H9 (cell line): ENCODE data around the gene ITM2C. TPM values are rescaled to one million over a fixed set of nuclear protein-coding genes. Genes with fewer than 3 reads are reported as not detected.

Source experiments
- DNase-seq: peaks from one replicate; pipeline ENCODE4 v3.0.0-alpha.2; 2017
- H2AFZ ChIP-seq: one replicate; pipeline ENCODE4 v1.6.1; 2013; ENCODE audit warnings: mild to moderate bottlenecking, low read length, control low read depth, moderate library complexity
- H2AK5ac ChIP-seq: 2 replicates; pipeline ENCODE4 v1.6.1; 2013; ENCODE audit warnings: low read length, control low read depth, mixed read lengths; ENCODE audit not compliant: insufficient read length
- H2BK120ac ChIP-seq: one replicate; pipeline ENCODE4 v1.6.1; 2013; ENCODE audit warnings: low read depth, mild to moderate bottlenecking, low read length, control low read depth, inconsistent platforms; ENCODE audit not compliant: poor library complexity, severe bottlenecking
- H2BK12ac ChIP-seq: 2 replicates; pipeline ENCODE4 v1.6.1; 2013; ENCODE audit warnings: low read length, control low read depth, mixed read lengths, low read depth; ENCODE audit not compliant: insufficient read length
- H2BK15ac ChIP-seq: 2 replicates; pipeline ENCODE4 v1.6.1; 2013; ENCODE audit warnings: low read depth, low read length, control low read depth
- H2BK20ac ChIP-seq: one replicate; pipeline ENCODE4 v1.6.1; 2013; ENCODE audit warnings: low read depth, mild to moderate bottlenecking, low read length, control low read depth, inconsistent platforms; ENCODE audit not compliant: poor library complexity, severe bottlenecking
- H2BK5ac ChIP-seq: 2 replicates; pipeline ENCODE4 v1.6.1; 2013; ENCODE audit warnings: low read length, control low read depth, mixed read lengths; ENCODE audit not compliant: insufficient read length
- H3K14ac ChIP-seq: 2 replicates; pipeline ENCODE4 v1.6.1; 2013; ENCODE audit warnings: low read length, control low read depth; ENCODE audit not compliant: insufficient read depth
- H3K18ac ChIP-seq: 2 replicates; pipeline ENCODE4 v1.6.1; 2013; ENCODE audit warnings: low read depth, mild to moderate bottlenecking, mixed read lengths, low read length, control low read depth; ENCODE audit not compliant: insufficient read length
- H3K23ac ChIP-seq: 2 replicates; pipeline ENCODE4 v1.6.1; 2013; ENCODE audit warnings: low read length, control low read depth, mixed read lengths, low read depth; ENCODE audit not compliant: insufficient read length
- H3K23me2 ChIP-seq: 2 replicates; pipeline ENCODE4 v1.6.1; 2013; ENCODE audit warnings: low read depth, mild to moderate bottlenecking, mixed read lengths, low read length, control low read depth; ENCODE audit not compliant: insufficient read length, poor library complexity, severe bottlenecking
- H3K27ac ChIP-seq: 2 replicates; pipeline ENCODE4 v1.5.1; 2013; ENCODE audit warnings: low read length, control low read depth, mixed read lengths, low read depth; ENCODE audit not compliant: insufficient read length
- H3K27me3 ChIP-seq: 2 replicates; pipeline ENCODE4 v1.6.1; 2013; ENCODE audit warnings: low read length, control low read depth, inconsistent platforms; ENCODE audit not compliant: insufficient read depth
- H3K4ac ChIP-seq: 2 replicates; pipeline ENCODE4 v1.6.1; 2013; ENCODE audit warnings: low read depth, mild to moderate bottlenecking, control low read depth, inconsistent platforms, low read length, moderate library complexity
- H3K4me1 ChIP-seq: 2 replicates; pipeline ENCODE4 v1.6.1; 2013; ENCODE audit warnings: low read length, control low read depth, inconsistent platforms; ENCODE audit not compliant: insufficient read depth
- H3K4me2 ChIP-seq: 2 replicates; pipeline ENCODE4 v1.6.1; 2013; ENCODE audit warnings: low read length, control low read depth, mixed read lengths; ENCODE audit not compliant: insufficient read length, insufficient read depth
- H3K56ac ChIP-seq: 2 replicates; pipeline ENCODE4 v1.6.1; 2013; ENCODE audit warnings: low read depth, mild to moderate bottlenecking, mixed read lengths, low read length, control low read depth; ENCODE audit not compliant: insufficient read length
- H3K79me1 ChIP-seq: 2 replicates; pipeline ENCODE4 v1.6.1; 2013; ENCODE audit warnings: low read depth, mild to moderate bottlenecking, moderate library complexity, low read length, control low read depth, inconsistent platforms; ENCODE audit not compliant: insufficient read depth, poor library complexity, severe bottlenecking
- H3K79me2 ChIP-seq: 2 replicates; pipeline ENCODE4 v1.6.1; 2013; ENCODE audit warnings: low read length, control low read depth, inconsistent platforms; ENCODE audit not compliant: insufficient read depth
- H3K9ac ChIP-seq: 2 replicates; pipeline ENCODE4 v1.6.1; 2013; ENCODE audit warnings: low read length, control low read depth, mixed read lengths; ENCODE audit not compliant: insufficient read length; ENCODE audit errors: extremely low read depth
- H3K9me3 ChIP-seq: one replicate; pipeline ENCODE4 v1.6.1; 2013; ENCODE audit warnings: low read depth, low read length, inconsistent platforms; ENCODE audit not compliant: control insufficient read depth
- H3T11ph ChIP-seq: one replicate; pipeline ENCODE4 v1.6.1; 2013; ENCODE audit warnings: mild to moderate bottlenecking, low read length, control low read depth, inconsistent platforms
- H4K20me1 ChIP-seq: one replicate; pipeline ENCODE4 v1.6.1; 2013; ENCODE audit not compliant: control insufficient read depth, insufficient read length, insufficient read depth
- H4K5ac ChIP-seq: 2 replicates; pipeline ENCODE4 v1.6.1; 2013; ENCODE audit warnings: low read depth, mild to moderate bottlenecking, mixed read lengths, low read length, control low read depth; ENCODE audit not compliant: insufficient read length
- H4K8ac ChIP-seq: replicated peaks from 2 replicates; pipeline ENCODE4 v1.6.1; 2013; ENCODE audit warnings: low read length, control low read depth, mixed read lengths, low read depth; ENCODE audit not compliant: insufficient read length
- H4K91ac ChIP-seq: 2 replicates; pipeline ENCODE4 v1.6.1; 2013; ENCODE audit warnings: low read depth, mild to moderate bottlenecking, moderate library complexity, mixed read lengths, low read length, control low read depth; ENCODE audit not compliant: insufficient read length
- H3K27ac Mint-ChIP-seq, 3 experiments: 2 replicates in 2 of 3; 3 replicates in 1 of 3; pipeline ENCODE4 v1.8.0; 2020 to 2021; ENCODE audit warnings: mixed read lengths in 3 of 3, mild to moderate bottlenecking in 1 of 3, moderate library complexity in 1 of 3
- H3K27me3 Mint-ChIP-seq: 2 replicates; pipeline ENCODE4 v1.8.0; 2021; ENCODE audit warnings: low read depth, mild to moderate bottlenecking, moderate library complexity, mixed read lengths
- H3K36me3 Mint-ChIP-seq, 3 experiments: 2 replicates in 2 of 3; 3 replicates in 1 of 3; pipeline ENCODE4 v1.8.0; 2020 to 2021; ENCODE audit warnings: low read depth in 3 of 3, mixed read lengths in 3 of 3; ENCODE audit not compliant: insufficient read depth in 1 of 3
- H3K4me1 Mint-ChIP-seq, 2 experiments: 2 replicates each; pipeline ENCODE4 v1.8.0; 2020; ENCODE audit warnings: mixed read lengths in 2 of 2
- H3K4me3 Mint-ChIP-seq, 2 experiments: 2 replicates in 1 of 2; 3 replicates in 1 of 2; pipeline ENCODE4 v1.8.0; 2020 to 2021; ENCODE audit warnings: mild to moderate bottlenecking in 2 of 2, mixed read lengths in 2 of 2, moderate library complexity in 1 of 2
- H3K9me3 Mint-ChIP-seq, 2 experiments: 2 replicates in 1 of 2; 3 replicates in 1 of 2; pipeline ENCODE4 v1.8.0; 2020; ENCODE audit warnings: mild to moderate bottlenecking in 2 of 2, mixed read lengths in 2 of 2, moderate library complexity in 1 of 2
- WGBS: extraction: QIAGEN DNeasy Blood & Tissue Kit; methylation state at CpG from one replicate; pipeline ENCODE4 v1.1.7; 2013; ENCODE audit warnings: missing lambda C conversion rate, low lambda C conversion rate, mixed read lengths; ENCODE audit not compliant: insufficient read length; ENCODE audit errors: extremely low coverage; 5-methylcytosine and 5-hydroxymethylcytosine counted together
- total RNA-seq: library from RNA; stranded (reverse); gene quantifications from 2 replicates; pipeline ENCODE4 v1.2.1, GENCODE V29; 2021
- TF ChIP-seq, protein P1 (sequence below): fragments of 200-600 bp; sonication (generic); conservative IDR thresholded peaks from 3 replicates; pipeline ENCODE4 v1.8.0; 2021; ENCODE audit warnings: antibody characterized with exemption, mild to moderate bottlenecking

ITM2C gene
- total RNA-seq, 1 experiment from 2014 or later = 297 TPM

GRCh38 chr2:230830428-230830827 lies 34.3 kb upstream of the ITM2C start:
- H3K23ac ChIP-seq = no peak overlapping the region
- H3K9me3 Mint-ChIP-seq = no peaks in the 10 kb centered on the region
- H3K9me3 ChIP-seq = no peaks in the 10 kb centered on the region
- no peak overlapping the region for H2BK120ac ChIP-seq
- H3K4me2 ChIP-seq = no peak overlapping the region
- no peak overlapping the region for H3K14ac ChIP-seq
- H3T11ph ChIP-seq = no peak overlapping the region
- no peak overlapping the region for H3K9ac ChIP-seq
- H3K79me1 ChIP-seq = no peaks in the 10 kb centered on the region
- no peak overlapping the region for H3K18ac ChIP-seq
- no peak for DNase-seq
- H2BK5ac ChIP-seq = no peak overlapping the region
- no peaks in the 10 kb centered on the region for H3K23me2 ChIP-seq
- H2BK20ac ChIP-seq = no peak overlapping the region
- TF ChIP-seq, protein P1, sequence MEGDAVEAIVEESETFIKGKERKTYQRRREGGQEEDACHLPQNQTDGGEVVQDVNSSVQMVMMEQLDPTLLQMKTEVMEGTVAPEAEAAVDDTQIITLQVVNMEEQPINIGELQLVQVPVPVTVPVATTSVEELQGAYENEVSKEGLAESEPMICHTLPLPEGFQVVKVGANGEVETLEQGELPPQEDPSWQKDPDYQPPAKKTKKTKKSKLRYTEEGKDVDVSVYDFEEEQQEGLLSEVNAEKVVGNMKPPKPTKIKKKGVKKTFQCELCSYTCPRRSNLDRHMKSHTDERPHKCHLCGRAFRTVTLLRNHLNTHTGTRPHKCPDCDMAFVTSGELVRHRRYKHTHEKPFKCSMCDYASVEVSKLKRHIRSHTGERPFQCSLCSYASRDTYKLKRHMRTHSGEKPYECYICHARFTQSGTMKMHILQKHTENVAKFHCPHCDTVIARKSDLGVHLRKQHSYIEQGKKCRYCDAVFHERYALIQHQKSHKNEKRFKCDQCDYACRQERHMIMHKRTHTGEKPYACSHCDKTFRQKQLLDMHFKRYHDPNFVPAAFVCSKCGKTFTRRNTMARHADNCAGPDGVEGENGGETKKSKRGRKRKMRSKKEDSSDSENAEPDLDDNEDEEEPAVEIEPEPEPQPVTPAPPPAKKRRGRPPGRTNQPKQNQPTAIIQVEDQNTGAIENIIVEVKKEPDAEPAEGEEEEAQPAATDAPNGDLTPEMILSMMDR = no peak
- H2BK15ac ChIP-seq = no peak overlapping the region
- no peaks in the 10 kb centered on the region for H4K20me1 ChIP-seq
- no peak overlapping the region for H2AFZ ChIP-seq
- H3K4me1 Mint-ChIP-seq = 0 out of 4 replicates have a peak, but pooled peaks cover 0 to 2% of the 10 kb centered on the region in 2 experiments
- no peak overlapping the region for H4K5ac ChIP-seq
- WGBS = no CpG with 5 or more reads among the region's 7 CpGs
- no peak overlapping the region for H4K91ac ChIP-seq
- H3K36me3 Mint-ChIP-seq = no peaks in the 10 kb centered on the region
- H3K27ac ChIP-seq = no peak overlapping the region
- H4K8ac ChIP-seq = no peak overlapping the region
- no peaks in the 10 kb centered on the region for H3K4me1 ChIP-seq
- H2BK12ac ChIP-seq = no peak overlapping the region
- H3K27ac Mint-ChIP-seq = no peak overlapping the region; a peak in 1 of 7 replicates
- peaks cover 8% of the 10 kb centered on the region for H3K27me3 Mint-ChIP-seq
- no peaks in the 10 kb centered on the region for H3K79me2 ChIP-seq
- H3K4me3 Mint-ChIP-seq = no peak overlapping the region
- H2AK5ac ChIP-seq = no peak overlapping the region
- H3K4ac ChIP-seq = no peak overlapping the region
- no peak overlapping the region for H3K56ac ChIP-seq
- H3K27me3 ChIP-seq = no peaks in the 10 kb centered on the region
